Heart left ventricle (tissue), 16 donors: ENCODE measurements around the gene STIL. TPM values are rescaled to one million over a fixed set of nuclear protein-coding genes. Genes with fewer than 3 reads are reported as not detected.

Source experiments
- ATAC-seq, 4 donors: fragments of 200-7000 bp; cut with Tn5 transposase; one replicate each; pipeline ENCODE4 v1.9.1; 2020 to 2022; ENCODE audit warnings: moderate library complexity in 4 of 4, mild to moderate bottlenecking in 3 of 4, moderate number of reproducible peaks in 1 of 4
- DNase-seq, 5 donors: peaks; one replicate each; pipeline ENCODE4 v3.0.0-alpha.2; 2020
- H3K27ac ChIP-seq, 12 donors: fragments of 200-600 bp; sonication (generic) in 4 of 12; one replicate each; pipeline versions ENCODE4 v1.5.0 to v1.8.0; 2016 to 2022; ENCODE audit warnings: mild to moderate bottlenecking in 2 of 12
- H3K27me3 ChIP-seq, 9 donors: fragments of 200-600 bp; sonication (generic) in 2 of 9; one replicate each; pipeline versions ENCODE4 v1.5.1 to v1.8.0; 2016 to 2022; ENCODE audit warnings: mild to moderate bottlenecking in 3 of 9
- H3K36me3 ChIP-seq, 9 donors: fragments of 200-600 bp; sonication (generic) in 2 of 9; one replicate each; pipeline versions ENCODE4 v1.5.0 to v1.8.0; 2018 to 2022; ENCODE audit warnings: mild to moderate bottlenecking in 2 of 9
- H3K4me1 ChIP-seq, 12 donors: fragments of 200-600 bp; sonication (generic) in 4 of 12; one replicate each; pipeline versions ENCODE4 v1.5.0 to v1.8.0; 2016 to 2022; ENCODE audit warnings: mild to moderate bottlenecking in 3 of 12
- H3K4me3 ChIP-seq, 12 donors: fragments of 200-600 bp; sonication (generic) in 4 of 12; one replicate each; pipeline versions ENCODE4 v1.5.0 to v1.8.0; 2017 to 2022; ENCODE audit warnings: mild to moderate bottlenecking in 9 of 12, moderate library complexity in 4 of 12
- H3K9me3 ChIP-seq, 12 donors: fragments of 200-600 bp; sonication (generic) in 4 of 12; one replicate each; pipeline versions ENCODE4 v1.5.0 to v1.8.0; 2016 to 2022; ENCODE audit warnings: mild to moderate bottlenecking in 1 of 12
- CTCF ChIP-seq, 12 donors: fragments of 200-600 bp; sonication (generic) in 4 of 12; IDR thresholded peaks; one replicate each; pipeline versions ENCODE4 v1.5.0 to v1.8.0; 2018 to 2022; ENCODE audit warnings: antibody characterized with exemption in 12 of 12, mild to moderate bottlenecking in 5 of 12
- POLR2A ChIP-seq, 2 donors: fragments of 450-650 bp; IDR thresholded peaks; one replicate each; pipeline ENCODE4 v1.6.1; 2017; ENCODE audit warnings: antibody characterized with exemption in 2 of 2, mild to moderate bottlenecking in 2 of 2, moderate library complexity in 2 of 2
- WGBS, 4 donors: extraction: QIAGEN DNeasy Blood & Tissue Kit in 2 of 4; methylation state at CpG; one replicate each; pipeline versions ENCODE4 v1.1.5 to v1.1.7; 2013 to 2018; 5-methylcytosine and 5-hydroxymethylcytosine counted together
- intact Hi-C, 10 donors: fragments of 100-400 bp; cut with DNase I; formaldehyde crosslinking; loops; one replicate each; pipeline versions ENCODE4 v1.11.1 to v1.14.2; 2022
- polyA plus RNA-seq, 2 donors: library from polyadenylated mRNA; stranded (reverse); fragments of 200-250 nt; gene quantifications; one replicate each; pipeline ENCODE4 v1.2.3, GENCODE V29; 2013
- total RNA-seq, 9 donors: library from RNA; depleted of rRNA in 2 of 9; stranded (reverse); fragments of >200 nt in 2 of 9; fragmentation: NEBNext Ultra II Directional in 3 of 9; extraction: Animal tissue kit (Norgen Biotek cat#: 25700) in 3 of 9; gene quantifications; one replicate each; pipeline versions ENCODE4 v1.1.0 to v1.2.4, GENCODE V29; 2016 to 2023
- donor health status: ischemic (EF 13 %, LVEDD 7.1; RV severe dilation, severe dysfunction).
- donor health status: healthy with polysubstance abuse.
- donor health status: DM: no; HTN: yes; CAD: no.
- donor health status: DM: no; HTN: no; CAD: no.
- donor health status: ischemic (EF 25% LVEDD 6.9; RV normal size, moderate dysfunction).
- donor health status: ischemic (EF 25% LVEDD 5.7; RV mildly dilated, moderate dysfunction).
- donor health status: healthy.
- donor health status: DM: yes; HTN: yes; CAD: no.
- donor health status: ischemic (EF 35%, LVEDD 5.7; RV mildly dilated, moderate dysfunction).
- donor health status: nonischemic (EF 11% LVEDD 7.7; RV severe dilation, severe dysfunction).
- donor health status: DM: yes; HTN: yes; CAD: no.
- donor health status: PGD.
- donor health status: ischemic (EF 29% LVEDD 5.4; RV normal size, mild dysfunction).
- donor health status: nonischemic (EF 23%, LVEDD 6.1; RV moderate dilation, normal function).

Gene STIL
- total and polyA plus RNA-seq, 11 donors = 0.19 to 3.1 (median 0.60) TPM

- peak; percentile 86 to 93 (median 87) for DNase-seq
- Histone ChIP-seq H3K9me3 (no peaks in the 10 kb centered on the region), H3K36me3 (peaks cover 0 to 6% (median 0%) of the 10 kb centered on the region in 9 donors), H3K4me1 (peaks cover 3 to 39% (median 29%) of the 10 kb centered on the region in 12 donors), H3K4me3 (peak within 1 kb of the TSS; percentile 59 to 98 (median 90)), H3K27ac (peak within 1 kb of the TSS; percentile 94 to 99 (median 98)), H3K27me3 (no peaks in the 10 kb centered on the region)
- 0 to 1% (median 0%) methylated on average over 26 to 40 of the region's 40 CpGs for WGBS, 4 donors
- intact Hi-C loops = loop anchor here in 5 of 10 donors (1.0 to 5.0 kb wide), 3 partner anchors 19 to 674 kb away; partner anchors contain the start of gene STIL (in 4 of the 5)
- peak in 4 of 12 donors; percentile 18 to 39 (median 31) for TF ChIP-seq CTCF (IDR thresholded peaks at IDR 0.05)
- TF ChIP-seq POLR2A (IDR thresholded peaks at IDR 0.05) = no peak
- peak; percentile 56 to 90 (median 85) for ATAC-seq
These were observed 19.6 kb upstream of the STIL start, which contains the start of gene CMPK1 for GRCh38 chr1:47333578-47333921. Gene CMPK1 (plus strand): TSS chr1:47333790. CDS start chr1:47333946, 156 bp downstream.

GRCh38 chr1:47332779-47333577 lies 19.0 kb upstream of the STIL start:
- Histone ChIP-seq H3K36me3 (peaks cover 0 to 6% (median 0%) of the 10 kb centered on the region in 9 donors), H3K9me3 (no peaks in the 10 kb centered on the region), H3K27ac (peak overlapping the region; percentile 94 to 99 (median 98)), H3K4me3 (peak overlapping the region; percentile 37 to 98 (median 90)), H3K4me1 (peaks cover 3 to 39% (median 28%) of the 10 kb centered on the region in 12 donors), H3K27me3 (no peaks in the 10 kb centered on the region)
- no peak for DNase-seq
- ATAC-seq = no peak
- intact Hi-C loops = loop anchor here in 5 of 10 donors (1.0 to 5.0 kb wide), 3 partner anchors 18 to 674 kb away; partner anchors contain the start of gene STIL (in 4 of the 5)
- no peak for TF ChIP-seq POLR2A (IDR thresholded peaks at IDR 0.05)
- WGBS, 4 donors = 39 to 50% (median 43%) methylated on average over 19 of the region's 19 CpGs

GRCh38 chr1:47331875-47332274 lies 17.9 kb upstream of the STIL start:
- TF ChIP-seq POLR2A (IDR thresholded peaks at IDR 0.05) (no peak), CTCF (IDR thresholded peaks at IDR 0.05) (no peak)
- Histone ChIP-seq H3K36me3 (peaks cover 0 to 6% (median 0%) of the 10 kb centered on the region in 9 donors), H3K9me3 (no peaks in the 10 kb centered on the region), H3K4me3 (no peak overlapping the region), H3K4me1 (peaks cover 3 to 36% (median 28%) of the 10 kb centered on the region in 12 donors), H3K27me3 (no peaks in the 10 kb centered on the region), H3K27ac (no peak overlapping the region)
- intact Hi-C loops = loop anchor here in 4 of 10 donors (2.0 to 5.0 kb wide), 2 partner anchors 17 to 675 kb away; partner anchors contain the start of gene STIL (in 3 of the 4)
- WGBS, 4 donors = 87 to 94% (median 91%) methylated on average over 2 of the region's 2 CpGs
- DNase-seq (no peak), ATAC-seq (no peak)

- H3K4me3 ChIP-seq = no peak overlapping the region
- DNase-seq (no peak), ATAC-seq (no peak)
- no peaks in the 10 kb centered on the region for H3K36me3 ChIP-seq
- no peaks in the 10 kb centered on the region for H3K27me3 ChIP-seq
- intact Hi-C loops = loop anchor here in 1 of 10 donors (5.0 kb wide), 1 partner anchor 677 kb away; no protein-coding TSS in a partner anchor
- H3K27ac ChIP-seq = no peak overlapping the region
- peaks cover 3 to 19% (median 16%) of the 10 kb centered on the region in 12 donors for H3K4me1 ChIP-seq
- WGBS, 4 donors = 92 to 97% (median 96%) methylated on average over 1 of the region's 1 CpG
- H3K9me3 ChIP-seq = no peaks in the 10 kb centered on the region
- TF ChIP-seq POLR2A (IDR thresholded peaks at IDR 0.05) = no peak
- no peak for TF ChIP-seq CTCF (IDR thresholded peaks at IDR 0.05)
These were observed 16.3 kb upstream of the STIL start for GRCh38 chr1:47330212-47330611.
